ENCODE results near the gene PLCG1.
A peak's percentile ranks its signal among the peaks of the same experiment; 100 is the strongest.

Gene PLCG1

GRCh38 chr20:41171736-41172295 is 34.5 kb downstream of the PLCG1 start:
- H3K9me3 Mint-ChIP-seq: no peaks in the 10 kb centered on the region
- no peak overlapping the region for H3K4me3 Mint-ChIP-seq
- H3K27ac Mint-ChIP-seq: no peak overlapping the region
- H3K27me3 Mint-ChIP-seq: no peaks in the 10 kb centered on the region
- H3K36me3 Mint-ChIP-seq: peaks cover 29% of the 10 kb centered on the region
- DNase-seq (ENCODE audit: low spot score in 2 of 2): no peak
- peaks cover 6% of the 10 kb centered on the region for H3K4me1 Mint-ChIP-seq
- no peak for ATAC-seq (ENCODE audit: low read depth)

GRCh38 chr20:41172296-41173140 is 35.2 kb downstream of the PLCG1 start:
- peak; percentile 10 for ATAC-seq (ENCODE audit: low read depth)
- DNase-seq (ENCODE audit: low spot score in 2 of 2): no peak
- H3K36me3 Mint-ChIP-seq: peaks cover 23% of the 10 kb centered on the region
- no peaks in the 10 kb centered on the region for H3K27me3 Mint-ChIP-seq
- H3K9me3 Mint-ChIP-seq: no peaks in the 10 kb centered on the region
- no peak overlapping the region for H3K4me3 Mint-ChIP-seq
- H3K4me1 Mint-ChIP-seq: peaks cover under 1% of the 10 kb centered on the region
- H3K27ac Mint-ChIP-seq: no peak overlapping the region

GRCh38 chr20:41173161-41173721 is 35.9 kb downstream of the PLCG1 start:
- H3K27ac Mint-ChIP-seq: no peak overlapping the region
- DNase-seq (ENCODE audit: low spot score in 2 of 2): peak; percentile 59 to 68
- no peaks in the 10 kb centered on the region for H3K4me1 Mint-ChIP-seq
- peak; percentile 90 for ATAC-seq (ENCODE audit: low read depth)
- H3K36me3 Mint-ChIP-seq: peaks cover 23% of the 10 kb centered on the region
- no peaks in the 10 kb centered on the region for H3K9me3 Mint-ChIP-seq
- no peaks in the 10 kb centered on the region for H3K27me3 Mint-ChIP-seq
- H3K4me3 Mint-ChIP-seq: no peak overlapping the region

- H3K4me3 Mint-ChIP-seq: no peak overlapping the region
- no peak for DNase-seq (ENCODE audit: low spot score in 2 of 2)
- no peaks in the 10 kb centered on the region for H3K4me1 Mint-ChIP-seq
- H3K27ac Mint-ChIP-seq: no peak overlapping the region
- no peak for ATAC-seq (ENCODE audit: low read depth)
- no peaks in the 10 kb centered on the region for H3K27me3 Mint-ChIP-seq
- H3K36me3 Mint-ChIP-seq: peaks cover 21% of the 10 kb centered on the region
- H3K9me3 Mint-ChIP-seq: no peaks in the 10 kb centered on the region
Observed at GRCh38 chr20:41173791-41174341, 36.5 kb downstream of the PLCG1 start.

GRCh38 chr20:41174373-41174772 is 37.0 kb downstream of the PLCG1 start:
- DNase-seq (ENCODE audit: low spot score in 2 of 2): peak in 1 of 2 donors; percentile 7
- Mint-ChIP-seq H3K4me3 (no peak overlapping the region), H3K27ac (no peak overlapping the region), H3K4me1 (no peaks in the 10 kb centered on the region), H3K36me3 (peaks cover 21% of the 10 kb centered on the region), H3K9me3 (no peaks in the 10 kb centered on the region), H3K27me3 (no peaks in the 10 kb centered on the region)
- ATAC-seq (ENCODE audit: low read depth): no peak

GRCh38 chr20:41174782-41175181 is 37.4 kb downstream of the PLCG1 start:
- H3K4me3 Mint-ChIP-seq: no peak overlapping the region
- H3K4me1 Mint-ChIP-seq: no peaks in the 10 kb centered on the region

GRCh38 chr20:41175201-41175651 is 37.9 kb downstream of the PLCG1 start:
- Mint-ChIP-seq H3K4me1 (no peaks in the 10 kb centered on the region), H3K9me3 (no peaks in the 10 kb centered on the region), H3K27ac (no peak overlapping the region), H3K27me3 (no peaks in the 10 kb centered on the region), H3K36me3 (peaks cover 18% of the 10 kb centered on the region), H3K4me3 (no peak overlapping the region)
- DNase-seq (ENCODE audit: low spot score in 2 of 2) (no peak), ATAC-seq (ENCODE audit: low read depth) (no peak)

More at GRCh38 chr20:41174782-41175181, 37.4 kb downstream of the PLCG1 start:
- Mint-ChIP-seq H3K27me3 (no peaks in the 10 kb centered on the region), H3K36me3 (peaks cover 18% of the 10 kb centered on the region), H3K9me3 (no peaks in the 10 kb centered on the region), H3K27ac (no peak overlapping the region)
- no peak for ATAC-seq (ENCODE audit: low read depth)
- peak in 1 of 2 donors; percentile 4 for DNase-seq (ENCODE audit: low spot score in 2 of 2)

- no peaks in the 10 kb centered on the region for H3K9me3 Mint-ChIP-seq
- H3K27me3 Mint-ChIP-seq: no peaks in the 10 kb centered on the region
- no peak overlapping the region for H3K4me3 Mint-ChIP-seq
- H3K36me3 Mint-ChIP-seq: peaks cover 12% of the 10 kb centered on the region
- no peak overlapping the region for H3K27ac Mint-ChIP-seq
- no peaks in the 10 kb centered on the region for H3K4me1 Mint-ChIP-seq
- ATAC-seq (ENCODE audit: low read depth) (no peak), DNase-seq (ENCODE audit: low spot score in 2 of 2) (peak in 1 of 2 donors; percentile 4)
Observed at GRCh38 chr20:41175727-41176330, 38.5 kb downstream of the PLCG1 start.

- Mint-ChIP-seq H3K36me3 (peaks cover 4% of the 10 kb centered on the region), H3K9me3 (no peaks in the 10 kb centered on the region), H3K27ac (no peak overlapping the region), H3K27me3 (no peaks in the 10 kb centered on the region), H3K4me3 (no peak overlapping the region), H3K4me1 (no peaks in the 10 kb centered on the region)
- DNase-seq (ENCODE audit: low spot score in 2 of 2) (peak in 1 of 2 donors; percentile 7), ATAC-seq (ENCODE audit: low read depth) (no peak)
Observed at GRCh38 chr20:41176711-41177552, 39.6 kb downstream of the PLCG1 start.

- Mint-ChIP-seq H3K27ac (no peak overlapping the region), H3K4me1 (no peaks in the 10 kb centered on the region), H3K4me3 (no peak overlapping the region), H3K27me3 (no peaks in the 10 kb centered on the region), H3K9me3 (no peaks in the 10 kb centered on the region), H3K36me3 (peaks cover 3% of the 10 kb centered on the region)
- ATAC-seq (ENCODE audit: low read depth) (no peak), DNase-seq (ENCODE audit: low spot score in 2 of 2) (no peak)
Observed at GRCh38 chr20:41177636-41178035, 40.3 kb downstream of the PLCG1 start.

- no peak for ATAC-seq (ENCODE audit: low read depth)
- H3K4me1 Mint-ChIP-seq: no peaks in the 10 kb centered on the region
- no peak overlapping the region for H3K4me3 Mint-ChIP-seq
- DNase-seq (ENCODE audit: low spot score in 2 of 2): peak in 1 of 2 donors; percentile 5
- H3K36me3 Mint-ChIP-seq: peaks cover 3% of the 10 kb centered on the region
- H3K9me3 Mint-ChIP-seq: no peaks in the 10 kb centered on the region
- H3K27ac Mint-ChIP-seq: no peak overlapping the region
- H3K27me3 Mint-ChIP-seq: no peaks in the 10 kb centered on the region
Observed at GRCh38 chr20:41178495-41178894, 41.2 kb downstream of the PLCG1 start.

GRCh38 chr20:41178904-41179432 is 41.6 kb downstream of the PLCG1 start:
- Mint-ChIP-seq H3K27ac (no peak overlapping the region), H3K4me3 (no peak overlapping the region), H3K4me1 (no peaks in the 10 kb centered on the region), H3K27me3 (no peaks in the 10 kb centered on the region), H3K36me3 (peaks cover 1% of the 10 kb centered on the region), H3K9me3 (no peaks in the 10 kb centered on the region)
- ATAC-seq (ENCODE audit: low read depth): no peak
- peak in 1 of 2 donors; percentile 3 for DNase-seq (ENCODE audit: low spot score in 2 of 2)

- H3K4me1 Mint-ChIP-seq: no peaks in the 10 kb centered on the region
- no peaks in the 10 kb centered on the region for H3K36me3 Mint-ChIP-seq
- DNase-seq (ENCODE audit: low spot score in 2 of 2): peak in 1 of 2 donors; percentile 5
- H3K27me3 Mint-ChIP-seq: no peaks in the 10 kb centered on the region
- no peak overlapping the region for H3K27ac Mint-ChIP-seq
- no peak for ATAC-seq (ENCODE audit: low read depth)
- H3K9me3 Mint-ChIP-seq: no peaks in the 10 kb centered on the region
- H3K4me3 Mint-ChIP-seq: no peak overlapping the region
Observed at GRCh38 chr20:41179961-41180360, 42.6 kb downstream of the PLCG1 start.

Data from memory B cell (primary cell).